ENCODE results near the gene COL25A1.
"Not testable (repeated sequence)": the region's sequence is repeated elsewhere in the genome, so short reads cannot be mapped to it uniquely, and the experiment has no call there.

COL25A1 gene

DNA sequence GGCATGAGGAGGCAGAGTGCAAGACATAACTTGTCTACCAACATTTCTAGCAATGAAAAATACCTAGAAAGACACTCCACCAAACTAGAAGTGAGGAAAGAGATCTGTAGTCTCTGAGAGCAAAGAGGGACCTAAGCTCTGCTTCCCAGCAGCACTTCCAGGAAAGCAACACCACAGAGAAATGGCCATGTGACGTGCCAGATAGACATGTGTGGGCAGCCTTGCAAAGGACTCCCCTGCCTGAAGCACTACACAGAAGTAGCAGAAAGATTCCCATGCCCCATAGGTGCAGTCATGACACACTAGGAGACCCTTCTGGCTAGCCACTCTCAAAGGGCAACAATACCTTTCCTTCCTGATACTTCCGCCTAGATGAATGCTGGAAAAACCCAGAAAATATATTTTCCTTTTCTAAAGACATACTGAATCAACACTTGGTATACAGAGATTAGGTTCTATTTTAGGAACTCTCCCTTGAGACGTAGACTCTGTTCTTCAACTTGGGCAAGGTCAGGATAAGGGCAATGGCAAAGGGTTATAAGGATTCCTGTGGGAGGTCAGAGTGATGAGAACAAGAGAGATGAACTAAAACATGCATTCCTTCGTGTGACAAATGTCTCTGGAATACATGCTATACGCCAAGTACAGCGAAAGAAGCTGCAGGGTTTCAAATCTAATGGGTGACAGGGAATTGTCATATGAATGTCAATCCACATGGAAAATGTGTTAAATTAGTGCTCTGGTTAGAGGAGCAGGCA lies 352.1 kb downstream of the COL25A1 start:
- no peak for DNase-seq (ENCODE audit: low read depth)

DNA sequence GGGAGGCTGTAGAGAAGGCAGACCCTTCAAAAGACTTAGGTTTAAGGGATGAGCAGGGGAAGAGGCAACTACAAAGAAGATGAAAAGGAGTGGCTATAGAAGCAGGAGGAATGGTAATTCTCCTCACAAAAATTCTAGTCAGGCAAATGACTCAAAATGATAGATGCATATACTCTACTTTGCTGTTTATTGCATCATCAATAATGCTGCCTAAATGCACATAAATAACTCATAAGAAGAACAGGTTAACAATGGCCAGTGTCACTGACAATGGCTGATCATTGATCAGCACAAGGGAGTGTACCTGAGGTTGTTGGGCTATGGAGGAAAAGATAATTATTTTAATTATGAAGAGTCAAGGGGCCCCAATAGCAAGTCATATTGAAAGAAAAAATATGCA lies 354.9 kb downstream of the COL25A1 start:
- no peak for DNase-seq (ENCODE audit: low read depth)

DNA sequence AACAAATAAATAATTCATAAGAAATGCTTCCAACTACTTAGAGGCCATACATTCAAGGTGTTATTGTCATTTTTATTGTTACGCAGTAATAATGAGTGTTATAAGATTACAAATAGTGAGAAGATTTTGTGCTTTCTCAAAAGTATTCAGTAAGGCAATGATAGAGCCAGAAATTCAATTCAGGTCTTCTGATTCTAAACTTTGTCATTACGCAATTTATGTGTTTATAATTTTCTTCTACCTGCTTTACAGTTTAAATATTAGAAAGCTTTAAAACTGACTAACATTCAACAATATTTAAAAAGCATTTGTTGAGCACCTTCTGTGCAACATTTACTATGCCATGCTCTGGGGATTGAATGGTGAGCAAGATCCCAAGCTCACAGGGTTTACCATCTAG lies 356.2 kb downstream of the COL25A1 start:
- DNase-seq (ENCODE audit: low read depth) = no peak

DNA sequence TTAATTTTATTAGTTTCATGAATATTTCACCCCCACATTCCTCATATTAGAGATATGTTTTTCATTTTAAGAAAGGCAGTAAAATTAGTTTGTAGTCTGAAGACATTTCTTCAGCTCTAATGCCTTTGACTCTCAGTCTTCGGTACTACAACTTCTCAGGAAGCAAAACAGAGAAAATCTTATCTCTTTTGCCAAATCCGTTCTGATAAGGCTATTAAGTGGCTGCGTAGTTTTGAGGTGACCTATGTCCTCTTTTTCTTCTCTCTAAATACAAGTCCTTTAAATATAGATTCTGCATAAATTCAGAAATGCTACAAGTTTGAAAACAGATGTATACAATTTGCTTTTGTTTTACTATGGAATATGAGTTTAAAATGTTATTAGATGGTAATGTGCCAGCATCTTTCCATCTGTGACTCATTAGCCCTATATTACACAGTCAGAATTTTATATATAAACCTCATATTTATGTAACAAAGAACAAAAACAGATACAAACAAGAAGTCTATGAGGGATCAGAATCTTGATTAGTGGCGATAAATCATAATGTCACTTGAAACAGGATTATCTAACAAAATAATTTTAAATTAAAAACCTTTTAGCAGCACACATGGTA lies 358.4 kb downstream of the COL25A1 start:
- DNase-seq (ENCODE audit: low read depth) = no peak

DNA sequence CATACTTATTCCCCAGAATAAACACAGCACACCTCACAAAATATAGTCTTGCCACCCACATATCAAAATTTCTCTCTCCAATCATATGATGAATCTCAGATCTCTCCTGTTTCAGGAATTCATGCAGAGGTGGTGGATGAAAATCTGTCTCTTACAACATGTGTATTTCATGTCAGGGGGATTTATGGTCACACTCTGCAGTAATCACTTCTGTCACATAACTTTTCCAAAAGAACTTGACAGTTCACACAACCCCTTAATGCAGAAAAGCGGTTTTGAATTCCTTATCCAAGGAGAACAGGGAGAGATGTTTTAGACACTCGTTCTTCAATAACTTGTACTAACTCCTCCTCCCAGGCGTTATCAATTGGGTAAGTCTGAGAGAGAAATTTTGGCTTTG lies 359.1 kb downstream of the COL25A1 start:
- no peak for DNase-seq (ENCODE audit: low read depth)

DNA sequence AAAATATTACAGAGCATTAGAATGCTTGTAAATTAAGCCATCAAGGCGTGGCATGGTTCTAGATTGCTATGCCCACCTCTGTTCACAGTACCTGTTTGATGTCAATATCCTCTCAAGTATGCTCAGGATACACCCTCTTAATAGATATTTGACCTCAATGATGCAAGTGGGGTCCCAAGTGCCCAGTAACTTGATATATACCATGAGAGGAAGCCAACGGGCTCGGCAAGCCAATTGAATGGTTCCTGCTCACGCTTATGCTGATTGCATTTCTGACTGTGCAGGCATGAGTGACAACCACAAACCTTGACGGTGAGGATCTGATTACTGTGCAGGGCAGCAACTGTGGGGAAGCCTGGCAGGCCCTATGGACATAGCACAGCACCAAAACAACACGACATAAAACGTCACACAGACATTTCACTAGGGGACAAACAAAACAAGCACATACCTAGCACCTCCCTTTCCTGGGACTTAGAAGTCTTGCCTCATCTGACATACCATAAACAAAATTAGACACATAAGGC lies 360.5 kb downstream of the COL25A1 start:
- DNase-seq (ENCODE audit: low read depth) = no peak

DNA sequence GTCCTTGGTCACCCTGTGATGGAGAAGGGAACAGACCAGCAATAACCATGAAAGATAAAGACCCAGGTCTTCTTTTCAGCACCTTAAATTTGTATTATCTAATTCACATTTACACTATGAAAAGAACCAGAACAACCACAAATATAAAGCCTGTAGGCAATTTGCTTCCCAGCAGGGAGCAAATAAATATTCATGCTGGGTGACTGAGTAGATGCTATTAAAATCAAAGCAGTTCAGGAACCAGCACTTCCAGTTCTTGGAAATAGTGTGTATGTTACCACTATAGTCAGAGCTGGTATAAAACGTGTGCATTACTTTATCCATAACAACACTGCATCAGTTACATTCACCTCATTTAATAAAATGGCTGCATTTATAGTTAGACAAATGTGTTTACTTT lies 361.8 kb downstream of the COL25A1 start:
- DNase-seq (ENCODE audit: low read depth) = no peak

DNA sequence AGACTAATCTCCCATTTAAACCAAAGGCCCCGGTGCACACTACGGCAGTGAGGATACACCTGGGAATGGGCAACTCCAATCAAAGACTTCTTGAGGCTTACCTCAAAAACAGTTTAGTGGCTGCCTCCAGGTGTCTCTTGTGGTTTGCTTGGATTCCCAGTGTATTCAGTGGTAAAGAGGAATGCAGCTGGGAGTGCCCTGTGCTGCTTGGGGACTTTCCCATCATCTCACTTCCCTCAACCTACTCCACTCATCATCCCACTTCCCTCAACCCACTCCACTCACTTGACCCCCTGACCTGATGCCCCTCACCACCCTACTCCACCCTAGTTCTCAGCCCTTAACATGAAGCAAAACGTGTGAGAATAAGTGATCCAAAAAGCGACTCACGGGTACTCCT lies 362.3 kb downstream of the COL25A1 start:
- no peak for DNase-seq (ENCODE audit: low read depth)

DNA sequence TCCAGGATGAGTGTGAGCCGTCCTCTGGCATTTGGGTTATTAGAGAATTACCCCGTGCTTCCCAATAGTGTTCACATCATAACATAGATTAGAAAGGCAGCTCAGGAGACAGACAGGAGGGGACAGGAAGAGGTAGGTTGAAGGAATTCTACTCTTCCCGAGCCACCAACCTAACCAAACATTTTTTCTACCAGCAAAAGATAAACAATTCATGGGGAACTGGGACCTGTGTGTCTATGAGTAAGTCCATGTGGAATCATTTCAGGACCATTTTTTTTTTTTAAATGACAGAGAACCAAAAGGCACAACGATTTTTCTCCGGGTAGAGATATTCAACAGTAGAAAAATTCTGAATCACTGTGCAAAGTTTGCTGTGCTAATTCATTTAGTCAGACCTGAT lies 365.4 kb downstream of the COL25A1 start:
- no peak for DNase-seq (ENCODE audit: low read depth)

DNA sequence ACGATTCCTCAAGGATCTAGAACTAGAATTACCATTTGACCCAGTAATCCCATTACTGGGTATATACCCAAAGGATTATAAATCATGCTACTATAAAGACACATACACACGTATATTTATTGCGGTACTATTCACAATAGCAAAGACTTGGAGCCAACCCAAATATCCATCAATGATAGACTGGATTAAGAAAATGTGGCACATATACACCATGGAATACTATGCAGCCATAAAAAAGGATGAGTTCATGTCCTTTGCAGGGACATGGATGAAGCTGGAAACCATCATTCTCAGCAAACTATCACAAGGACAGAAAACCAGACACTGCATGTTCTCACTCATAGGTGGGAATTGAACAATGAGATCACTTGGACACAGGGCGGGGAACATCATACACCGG lies 368.5 kb downstream of the COL25A1 start:
- not testable (repeated sequence) for DNase-seq (ENCODE audit: low read depth)

DNA sequence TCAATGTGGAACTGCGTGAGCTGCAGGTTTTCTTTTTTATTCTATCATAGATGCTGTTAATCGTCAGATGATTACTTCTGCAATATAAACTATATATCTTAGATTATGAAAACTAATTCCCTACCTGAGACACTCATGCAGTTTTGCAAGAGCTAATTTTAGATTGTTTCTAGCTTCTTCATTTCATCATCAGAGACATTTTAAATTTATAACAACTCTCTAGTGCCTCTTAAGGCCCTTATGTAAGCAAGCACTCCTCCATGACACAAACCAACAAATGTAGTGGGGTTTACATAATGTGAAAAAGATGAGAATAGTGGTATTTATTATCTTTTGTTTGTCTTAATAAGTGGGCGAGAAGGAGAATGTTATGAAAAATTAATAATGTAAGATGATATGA lies 369.4 kb downstream of the COL25A1 start:
- no peak for DNase-seq (ENCODE audit: low read depth)

DNA sequence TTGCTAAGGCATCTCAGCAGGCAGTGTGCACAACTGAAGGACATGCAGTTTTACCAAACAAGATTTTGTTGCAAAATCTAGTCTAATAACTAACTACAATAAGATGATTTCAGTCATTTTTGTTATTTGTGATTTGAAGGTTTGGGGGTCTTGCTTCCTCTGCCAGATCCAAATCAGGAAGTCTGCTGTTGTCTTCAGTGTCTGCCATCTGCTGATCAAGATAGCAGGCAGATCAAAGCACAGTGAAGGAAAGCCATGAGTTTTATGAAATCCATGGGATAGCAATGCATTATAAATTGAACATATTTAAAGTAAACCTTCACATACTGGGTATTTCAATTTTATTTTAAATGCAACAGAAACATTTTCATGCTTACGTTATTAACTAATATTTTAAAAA lies 370.5 kb downstream of the COL25A1 start:
- DNase-seq (ENCODE audit: low read depth) = no peak

DNA sequence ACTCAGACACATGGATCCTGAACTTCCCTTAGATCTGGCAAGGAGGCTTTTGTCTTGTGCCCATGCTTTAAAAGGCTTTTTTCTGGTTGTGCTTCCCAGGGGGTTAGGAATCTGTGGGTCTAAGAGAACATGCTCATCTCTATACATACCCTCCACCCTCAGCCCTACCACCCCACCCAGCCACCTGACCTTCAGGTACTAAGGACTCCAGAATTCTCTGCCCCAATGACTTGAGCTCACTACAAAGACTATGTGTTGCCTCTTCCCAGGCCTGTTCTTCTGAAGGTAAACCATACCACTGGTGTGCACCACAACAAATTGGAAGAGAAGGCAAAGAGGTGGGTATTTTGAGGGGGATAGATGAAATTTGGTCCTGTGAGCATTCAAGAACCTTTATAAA lies 372.3 kb downstream of the COL25A1 start:
- DNase-seq (ENCODE audit: low read depth) = no peak

DNA sequence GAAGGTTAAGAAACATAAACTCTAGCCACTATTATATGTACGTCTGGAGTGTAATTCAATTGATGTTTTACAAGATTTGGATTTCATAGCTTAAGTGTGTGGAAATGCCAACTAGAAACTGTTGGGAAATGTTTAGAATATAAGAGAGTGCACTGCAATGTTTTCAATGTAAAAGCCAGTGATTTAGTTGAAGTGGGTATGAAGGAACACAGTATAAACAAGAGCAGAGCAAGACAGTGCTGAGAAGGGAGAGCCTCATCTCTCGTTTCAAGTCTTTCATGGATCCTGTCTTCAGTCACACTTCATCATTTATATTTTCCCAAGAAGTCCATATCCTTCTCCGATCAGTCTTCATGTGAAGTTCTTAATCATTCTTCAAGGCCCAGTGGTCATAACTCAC lies 375.7 kb downstream of the COL25A1 start:
- no peak for DNase-seq (ENCODE audit: low read depth)

DNA sequence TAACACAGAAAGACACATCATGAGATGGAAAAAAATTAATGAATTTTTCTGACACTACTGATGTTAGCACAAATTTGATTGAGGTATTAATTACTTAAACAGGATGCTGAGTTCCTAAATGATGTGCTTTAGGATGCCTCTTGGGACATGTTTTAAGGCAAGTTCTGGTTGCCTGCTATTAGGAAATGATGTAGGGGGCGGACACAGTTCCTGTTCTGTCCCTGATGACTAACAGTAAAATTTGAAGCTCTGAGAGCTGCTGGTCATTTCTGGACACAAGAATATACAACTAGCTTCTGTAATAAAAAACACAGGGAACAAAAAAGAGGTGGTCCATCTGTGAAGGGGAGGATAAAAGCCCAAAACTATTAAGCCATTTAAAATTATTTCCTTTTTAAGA lies 376.4 kb downstream of the COL25A1 start:
- DNase-seq (ENCODE audit: low read depth) = no peak

DNA sequence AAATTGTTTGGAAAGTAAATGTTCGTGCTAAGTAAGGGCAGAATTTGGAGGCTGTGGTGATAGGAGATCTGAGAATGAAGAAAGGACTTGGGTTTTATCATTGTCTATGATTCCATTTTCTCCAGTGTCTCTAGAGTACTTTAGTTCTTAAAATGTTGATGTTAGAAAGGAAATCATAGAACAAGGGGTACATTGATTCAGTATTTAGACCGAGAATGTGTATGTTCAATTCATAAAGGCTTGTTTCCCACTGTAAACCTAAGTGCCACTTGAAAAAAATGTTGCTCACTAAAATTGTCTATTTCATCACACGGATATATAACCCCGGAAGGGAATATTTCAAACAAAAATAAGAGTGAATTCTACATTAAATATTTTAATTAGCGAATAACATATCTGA lies 380.3 kb downstream of the COL25A1 start:
- DNase-seq (ENCODE audit: low read depth) = no peak

DNA sequence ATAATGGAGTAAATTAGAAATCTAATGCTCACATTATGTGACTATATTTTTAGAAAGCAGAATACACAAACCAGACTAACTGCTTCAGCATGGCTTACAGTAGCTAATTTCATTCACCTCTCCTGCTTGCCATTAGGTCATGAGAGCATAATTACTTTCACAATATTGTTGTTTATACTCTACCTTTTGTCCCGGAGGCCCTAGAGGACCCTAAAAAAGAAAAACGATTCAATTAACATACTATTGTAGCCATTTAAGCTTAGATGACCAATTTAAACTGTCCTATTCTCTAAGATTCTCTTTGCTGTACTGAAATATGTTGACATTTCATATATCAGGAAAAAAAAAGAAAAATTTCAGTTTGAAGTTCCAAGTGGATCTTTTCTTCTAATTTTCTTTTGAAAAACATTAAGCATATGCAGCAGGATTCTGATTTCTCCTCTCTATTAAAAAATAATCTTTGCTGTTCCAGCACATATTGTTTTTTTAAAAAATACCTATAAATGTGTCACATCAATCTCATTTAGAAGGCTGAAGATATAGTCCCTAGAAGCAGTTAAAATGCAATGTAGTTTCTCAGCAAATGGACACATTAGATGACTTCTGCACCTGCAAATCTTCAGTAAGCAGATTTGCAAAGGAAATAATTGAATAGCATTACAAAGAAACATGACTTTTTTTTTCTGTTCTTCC lies 381.9 kb downstream of the COL25A1 start:
- DNase-seq (ENCODE audit: low read depth) = no peak

DNA sequence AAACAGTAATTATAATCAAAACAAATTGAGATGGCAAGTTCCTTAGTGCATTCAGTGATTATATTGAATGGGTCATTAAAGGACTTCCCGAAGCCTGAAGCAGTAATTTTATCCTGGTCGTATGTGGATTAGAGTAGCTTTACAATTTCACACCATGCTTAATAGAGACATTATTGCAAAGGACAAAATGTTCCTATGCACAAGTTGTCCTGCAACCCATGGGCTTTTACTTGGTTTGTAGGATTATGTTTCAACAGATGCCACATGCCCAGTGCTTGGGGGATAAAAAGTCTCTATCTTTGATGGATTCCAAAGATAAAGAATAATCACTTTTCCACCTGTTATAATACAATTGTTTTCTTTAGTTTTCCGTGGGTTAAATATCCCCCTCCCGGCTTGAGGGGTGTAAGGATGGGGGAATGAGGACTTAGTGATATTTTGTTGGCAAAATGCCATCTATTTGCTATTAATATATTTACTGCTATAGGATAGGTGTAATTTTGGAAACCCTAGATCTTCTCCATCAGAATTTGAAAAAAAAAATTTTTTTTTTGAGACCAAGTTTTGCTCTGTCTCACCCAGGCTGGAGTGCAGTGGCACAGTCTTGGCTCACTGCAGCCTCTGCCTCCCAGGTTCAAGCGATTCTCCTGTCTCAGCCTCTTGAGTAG lies 383.1 kb downstream of the COL25A1 start:
- DNase-seq (ENCODE audit: low read depth) = no peak

DNA sequence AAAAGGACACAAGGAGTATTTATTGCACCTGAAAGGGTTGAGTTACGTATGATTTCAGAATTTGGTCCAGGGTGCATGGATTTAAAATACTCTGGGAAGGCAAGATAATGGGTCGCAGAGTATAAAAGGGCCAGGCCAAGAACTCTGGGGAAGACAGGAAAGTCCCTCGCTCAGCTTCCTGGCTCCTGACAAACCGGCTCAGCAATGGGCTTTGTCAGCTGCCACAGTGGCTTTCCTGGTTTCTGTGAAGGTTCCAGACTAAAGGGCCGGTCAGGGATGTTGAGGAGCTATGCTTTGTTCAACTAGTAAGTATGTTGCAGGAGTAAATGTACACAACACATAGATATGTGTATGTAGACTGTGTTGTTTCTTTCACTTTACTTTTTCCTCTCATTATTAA lies 385.2 kb downstream of the COL25A1 start:
- no peak for DNase-seq (ENCODE audit: low read depth)

DNA sequence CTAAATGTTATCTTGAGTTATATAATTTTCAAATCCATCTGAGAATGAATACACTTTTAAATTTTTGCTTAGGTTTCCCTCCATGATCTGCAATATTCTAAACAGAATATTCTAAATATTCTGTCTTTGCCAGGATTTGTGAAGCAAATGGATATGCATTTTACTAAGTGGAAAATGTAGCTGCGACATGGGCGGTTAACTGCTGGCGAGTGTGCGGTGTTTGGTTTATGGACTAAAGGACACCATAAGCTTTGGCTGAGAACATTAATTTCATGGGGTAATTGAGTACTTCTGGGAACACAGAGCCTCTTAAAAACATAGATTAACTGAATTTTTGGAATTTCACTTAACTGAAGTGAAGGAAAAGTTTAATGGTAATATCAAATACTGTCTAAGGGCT lies 385.8 kb downstream of the COL25A1 start:
- no peak for DNase-seq (ENCODE audit: low read depth)

DNA sequence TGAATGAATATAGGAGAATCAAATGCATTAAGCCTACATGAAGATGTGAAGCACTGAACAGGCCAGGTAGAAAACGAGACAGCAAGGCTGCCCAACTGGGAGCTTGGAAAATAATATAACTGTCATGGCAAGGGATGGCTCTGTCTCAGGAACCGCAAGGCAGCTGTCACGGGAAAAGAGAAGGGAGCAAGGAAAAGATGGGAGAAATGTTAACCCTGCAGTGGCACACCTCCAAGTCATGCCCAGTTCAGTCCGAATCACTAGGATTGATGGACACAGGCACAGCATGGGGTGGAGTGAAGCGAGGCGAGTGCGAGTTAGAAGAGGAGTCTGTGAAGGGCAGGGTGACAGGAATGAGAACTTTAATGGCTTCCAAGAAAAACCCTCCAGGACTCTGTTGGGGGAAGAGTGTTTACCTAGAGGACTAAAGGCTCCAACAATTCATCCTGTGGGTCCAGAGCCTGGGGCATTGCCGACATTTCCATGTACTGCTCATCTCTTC lies 395.5 kb downstream of the COL25A1 start:
- no peak for DNase-seq (ENCODE audit: low read depth)

DNA sequence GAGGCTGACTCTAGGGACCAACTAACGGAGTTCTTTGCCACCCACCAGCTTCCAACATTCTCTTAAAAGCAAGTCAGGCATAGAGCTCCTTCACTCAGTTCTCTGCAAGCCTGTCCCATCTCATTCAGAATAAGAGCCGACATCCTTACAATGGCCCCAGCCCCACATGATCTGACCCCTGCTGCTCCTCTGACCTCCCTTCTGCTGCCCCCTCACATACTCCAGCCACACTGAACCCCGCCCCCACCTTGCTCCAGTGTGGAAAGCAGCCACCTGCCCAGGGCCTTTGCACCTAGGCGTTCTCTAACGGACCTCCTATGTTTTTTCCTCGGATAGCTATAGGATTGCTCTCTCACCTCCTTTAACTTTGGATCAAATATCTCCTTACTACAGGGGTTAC lies 396.5 kb downstream of the COL25A1 start:
- no peak for DNase-seq (ENCODE audit: low read depth)

Measured in activated T-cell treated with anti-CD3 and anti-CD28 coated beads for 48 hours (primary cell).